Chondrocyte (in vitro differentiated cells): ENCODE data around the gene ZNF207. TPM values are rescaled to one million over a fixed set of nuclear protein-coding genes. Genes with fewer than 3 reads are reported as not detected.

ENCODE experiments used
- DNase-seq: peaks from one replicate; pipeline ENCODE4 v3.0.0; 2021; ENCODE audit warnings: mixed read lengths, low spot score
- H3K27ac Mint-ChIP-seq: one replicate; pipeline ENCODE4 v1.8.0; 2021; ENCODE audit warnings: mild to moderate bottlenecking, moderate library complexity, mixed read lengths; ENCODE audit not compliant: unreplicated experiment
- H3K27me3 Mint-ChIP-seq: 2 replicates; pipeline ENCODE4 v1.8.0; 2021; ENCODE audit warnings: low read depth, mixed read lengths
- H3K36me3 Mint-ChIP-seq: 2 replicates; pipeline ENCODE4 v1.8.0; 2021; ENCODE audit warnings: low read depth, mixed read lengths
- H3K4me1 Mint-ChIP-seq: 2 replicates; pipeline ENCODE4 v1.8.0; 2021; ENCODE audit warnings: low read depth, mild to moderate bottlenecking, mixed read lengths
- H3K4me3 Mint-ChIP-seq: one replicate; pipeline ENCODE4 v1.8.0; 2021; ENCODE audit warnings: mild to moderate bottlenecking, moderate library complexity, mixed read lengths; ENCODE audit not compliant: unreplicated experiment
- H3K9me3 Mint-ChIP-seq: 2 replicates; pipeline ENCODE4 v1.8.0; 2021; ENCODE audit warnings: low read depth, mixed read lengths
- CTCF ChIP-seq: fragments of 200-600 bp; sonication (generic); IDR thresholded peaks from 2 replicates; pipeline ENCODE4 v1.5.0; 2021; ENCODE audit warnings: antibody characterized with exemption, mild to moderate bottlenecking, moderate library complexity
- microRNA-seq: library from miRNA; unstranded; fragments of <30 nt; microRNA quantifications from one replicate; pipeline ENCODE4 v1.2.0, GENCODE V29; 2020; ENCODE audit warnings: borderline number of aligned reads
- total RNA-seq: library from RNA; stranded (reverse); gene quantifications from 3 replicates; pipeline ENCODE4 v1.2.1, GENCODE V29; 2021

The ZNF207 gene
- total RNA-seq, 1 donor from 2014 or later = 107 TPM

- Mint-ChIP-seq H3K9me3 (no peaks in the 10 kb centered on the region), H3K4me3 (no peak overlapping the region), H3K27me3 (no peaks in the 10 kb centered on the region), H3K4me1 (no peaks in the 10 kb centered on the region), H3K36me3 (no peaks in the 10 kb centered on the region), H3K27ac (no peak overlapping the region)
- TF ChIP-seq CTCF = no peak
- no peak for DNase-seq
Observed at GRCh38 chr17:32426894-32427293, 76.9 kb downstream of the ZNF207 start.

- Mint-ChIP-seq H3K27me3 (no peaks in the 10 kb centered on the region), H3K9me3 (no peaks in the 10 kb centered on the region), H3K4me1 (peaks cover 2% of the 10 kb centered on the region), H3K36me3 (no peaks in the 10 kb centered on the region), H3K4me3 (no peak overlapping the region), H3K27ac (no peak overlapping the region)
- DNase-seq = no peak
- TF ChIP-seq CTCF = no peak
Observed at GRCh38 chr17:32429598-32429997, 79.6 kb downstream of the ZNF207 start.

Small RNA genes within 50 kb of the gene (microRNA-seq; reads per million reads assigned to microRNA genes)
- not detected for gene MIR632

Other genes starting within 250 kb of the ZNF207 start
- gene RHOT1, start 207.7 kb upstream of the ZNF207 start, total RNA-seq = 26.7 to 31.5 TPM (median 27.0 TPM) in 3 replicates
- gene RHBDL3, start 84.3 kb upstream of the ZNF207 start, total RNA-seq = 0.10 to 0.27 TPM (median 0.25 TPM) in 3 replicates
- 19.3 to 23.7 TPM (median 21.9 TPM) in 3 replicates for gene C17orf75, start 8.0 kb upstream of the ZNF207 start, total RNA-seq
- 80.7 to 105 TPM (median 85.9 TPM) in 3 replicates for gene PSMD11, start 94.4 kb downstream of the ZNF207 start, total RNA-seq
- 1.8 to 2.3 TPM (median 2.1 TPM) in 3 replicates for gene CDK5R1, start 136.8 kb downstream of the ZNF207 start, total RNA-seq